Hippocampal formation (tissue), 2 donors: ENCODE data around the gene TBPL1.
"Not testable (repeated sequence)": the region's sequence is repeated elsewhere in the genome, so short reads cannot be mapped to it uniquely, and the experiment has no call there.

Source experiments
- DNase-seq, 2 donors: peaks; one replicate each; lab custom pipeline; 2025; lab: John Stamatoyannopoulos, UW

TBPL1 gene

GRCh38 chr6:133973109-133973971, 20.3 kb downstream of the TBPL1 start:
- DNase-seq: peak in 1 of 2 donors; percentile 87

GRCh38 chr6:133977983-133978895, 25.2 kb downstream of the TBPL1 start:
- DNase-seq: no peak

GRCh38 chr6:133978896-133979240, 25.8 kb downstream of the TBPL1 start:
- no peak for DNase-seq

- DNase-seq: not testable (repeated sequence)
These were observed 26.4 kb downstream of the TBPL1 start for GRCh38 chr6:133979269-133979963.

- no peak for DNase-seq
These were observed 27.1 kb downstream of the TBPL1 start for GRCh38 chr6:133980168-133980567.

GRCh38 chr6:133983099-133983939, 30.3 kb downstream of the TBPL1 start:
- DNase-seq: no peak

GRCh38 chr6:133985970-133986369, 32.9 kb downstream of the TBPL1 start:
- no peak for DNase-seq

- DNase-seq: no peak
These were observed 33.9 kb downstream of the TBPL1 start for GRCh38 chr6:133986942-133987341.

- DNase-seq: no peak
These were observed 36.5 kb downstream of the TBPL1 start for GRCh38 chr6:133989525-133989924.

GRCh38 chr6:133990321-133990720, 37.3 kb downstream of the TBPL1 start:
- DNase-seq: no peak

GRCh38 chr6:133991096-133991593, 38.1 kb downstream of the TBPL1 start:
- DNase-seq: no peak

- DNase-seq: no peak
These were observed 40.1 kb downstream of the TBPL1 start for GRCh38 chr6:133992992-133993680.

- DNase-seq: no peak
These were observed 42.3 kb downstream of the TBPL1 start for GRCh38 chr6:133995296-133995695.

- DNase-seq: no peak
These were observed 42.7 kb downstream of the TBPL1 start for GRCh38 chr6:133995758-133996157.

- DNase-seq: no peak
These were observed 44.2 kb downstream of the TBPL1 start for GRCh38 chr6:133997267-133997666.

- DNase-seq: no peak
These were observed 46.3 kb downstream of the TBPL1 start for GRCh38 chr6:133999305-133999704.

- no peak for DNase-seq
These were observed 47.4 kb downstream of the TBPL1 start for GRCh38 chr6:134000443-134000842.

GRCh38 chr6:134002821-134003220, 49.8 kb downstream of the TBPL1 start:
- no peak for DNase-seq

- no peak for DNase-seq
These were observed 50.5 kb downstream of the TBPL1 start for GRCh38 chr6:134003542-134003951.

GRCh38 chr6:134004714-134005113, 51.7 kb downstream of the TBPL1 start:
- no peak for DNase-seq

GRCh38 chr6:134005800-134006199, 52.8 kb downstream of the TBPL1 start:
- no peak for DNase-seq
